Measurements from ENCODE around the gene SLC13A1.
"Not testable (repeated sequence)": the region's sequence is repeated elsewhere in the genome, so short reads cannot be mapped to it uniquely, and the experiment has no call there.

SLC13A1 gene

GRCh38 chr7:123126691-123127090 is 73.1 kb downstream of the SLC13A1 start:
- no peak overlapping the region for H3K4me3 Mint-ChIP-seq
- H3K9me3 Mint-ChIP-seq, result no peaks in the 10 kb centered on the region
- H3K27me3 Mint-ChIP-seq, result no peaks in the 10 kb centered on the region
- H3K36me3 Mint-ChIP-seq (ENCODE audit: low read depth), result no peaks in the 10 kb centered on the region
- no peak overlapping the region for H3K27ac Mint-ChIP-seq
- intact Hi-C loops (cut with micrococcal nuclease), result no loop called here
- no peaks in the 10 kb centered on the region for H3K4me1 Mint-ChIP-seq (ENCODE audit: low read depth)

DNA sequence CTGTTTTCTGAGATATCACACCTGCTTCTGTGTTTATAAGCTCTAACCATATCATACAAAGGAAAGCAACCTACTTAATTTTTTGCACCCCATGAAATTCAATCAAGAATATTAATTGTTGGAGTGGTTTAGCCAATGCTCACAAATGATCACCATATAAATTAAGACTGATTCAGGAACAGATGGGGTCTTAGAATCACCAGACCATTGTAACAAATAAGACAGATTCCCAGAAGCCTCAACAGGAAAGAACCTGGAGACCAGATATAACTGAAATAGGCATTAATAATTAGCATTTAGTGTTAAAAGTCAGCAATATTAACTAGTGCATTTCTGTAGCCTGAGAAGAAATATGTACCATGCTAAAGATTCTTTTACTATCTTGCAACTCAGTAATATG is 73.6 kb downstream of the SLC13A1 start:
- Mint-ChIP-seq H3K9me3 (no peaks in the 10 kb centered on the region), H3K4me3 (no peak overlapping the region), H3K36me3 (ENCODE audit: low read depth) (no peaks in the 10 kb centered on the region), H3K4me1 (ENCODE audit: low read depth) (no peaks in the 10 kb centered on the region), H3K27ac (no peak overlapping the region), H3K27me3 (no peaks in the 10 kb centered on the region)
- intact Hi-C loops (cut with micrococcal nuclease), result no loop called here

GRCh38 chr7:123125231-123125630 is 74.5 kb downstream of the SLC13A1 start:
- Mint-ChIP-seq H3K27me3 (no peaks in the 10 kb centered on the region), H3K4me1 (ENCODE audit: low read depth) (no peaks in the 10 kb centered on the region), H3K9me3 (no peaks in the 10 kb centered on the region), H3K27ac (no peak overlapping the region), H3K4me3 (no peak overlapping the region), H3K36me3 (ENCODE audit: low read depth) (no peaks in the 10 kb centered on the region)
- intact Hi-C loops (cut with micrococcal nuclease), result no loop called here

DNA sequence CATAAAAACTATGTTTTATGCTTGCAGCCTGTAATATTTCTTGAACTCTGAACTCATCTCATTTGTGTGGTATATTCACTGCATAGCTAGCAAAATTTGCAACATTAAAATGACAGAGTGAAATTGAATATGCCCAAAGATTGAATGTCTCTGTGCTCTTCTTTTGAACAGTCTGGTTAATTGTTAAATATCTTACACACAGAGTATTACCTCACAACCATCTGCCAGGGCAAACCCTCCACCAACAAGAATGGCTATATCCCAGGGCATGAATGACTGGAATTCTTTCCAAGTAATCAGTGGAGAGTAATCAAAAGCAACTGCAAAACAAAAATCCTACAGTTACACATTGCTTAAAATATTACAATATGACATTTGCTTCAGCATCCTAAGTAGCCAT is 76.9 kb downstream of the SLC13A1 start:
- intact Hi-C loops (cut with micrococcal nuclease), result no loop called here
- no peaks in the 10 kb centered on the region for H3K27me3 Mint-ChIP-seq
- no peak overlapping the region for H3K27ac Mint-ChIP-seq
- no peaks in the 10 kb centered on the region for H3K4me1 Mint-ChIP-seq (ENCODE audit: low read depth)
- H3K36me3 Mint-ChIP-seq (ENCODE audit: low read depth), result no peaks in the 10 kb centered on the region
- no peaks in the 10 kb centered on the region for H3K9me3 Mint-ChIP-seq
- no peak overlapping the region for H3K4me3 Mint-ChIP-seq

- Mint-ChIP-seq H3K9me3 (no peaks in the 10 kb centered on the region), H3K4me3 (no peak overlapping the region), H3K36me3 (ENCODE audit: low read depth) (no peaks in the 10 kb centered on the region), H3K4me1 (ENCODE audit: low read depth) (no peaks in the 10 kb centered on the region), H3K27ac (no peak overlapping the region), H3K27me3 (no peaks in the 10 kb centered on the region)
- intact Hi-C loops (cut with micrococcal nuclease), result no loop called here
Observed at GRCh38 chr7:123120286-123120685, 79.5 kb downstream of the SLC13A1 start.

- intact Hi-C loops (cut with micrococcal nuclease), result no loop called here
- Mint-ChIP-seq H3K4me3 (no peak overlapping the region), H3K27me3 (no peaks in the 10 kb centered on the region), H3K4me1 (ENCODE audit: low read depth) (no peaks in the 10 kb centered on the region), H3K36me3 (ENCODE audit: low read depth) (no peaks in the 10 kb centered on the region), H3K27ac (no peak overlapping the region), H3K9me3 (peaks cover 13% of the 10 kb centered on the region)
Observed at GRCh38 chr7:123115331-123115730, 84.4 kb downstream of the SLC13A1 start.

DNA sequence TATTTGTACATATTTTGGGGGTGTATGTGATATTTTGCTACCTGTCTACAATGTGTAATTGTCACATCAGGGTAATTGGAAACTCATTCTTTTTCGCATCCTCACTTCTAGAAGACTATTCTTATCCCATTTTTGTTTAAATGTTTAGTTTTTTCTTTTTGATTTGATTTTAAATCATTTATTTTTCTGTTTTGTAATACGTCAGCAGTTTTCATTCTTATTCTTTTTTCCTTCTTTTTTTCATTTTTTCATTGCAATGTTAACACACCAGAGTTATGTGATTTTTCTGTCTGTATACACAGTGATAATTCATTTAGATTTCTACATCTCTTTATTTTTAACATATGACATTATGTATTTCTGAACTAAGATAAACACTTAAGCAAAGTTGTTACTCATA is 85.5 kb downstream of the SLC13A1 start:
- intact Hi-C loops (cut with micrococcal nuclease), result no loop called here
- H3K36me3 Mint-ChIP-seq (ENCODE audit: low read depth), result no peaks in the 10 kb centered on the region
- H3K4me1 Mint-ChIP-seq (ENCODE audit: low read depth), result no peaks in the 10 kb centered on the region
- H3K27ac Mint-ChIP-seq, result no peak overlapping the region
- no peaks in the 10 kb centered on the region for H3K27me3 Mint-ChIP-seq
- H3K9me3 Mint-ChIP-seq, result peaks cover 23% of the 10 kb centered on the region
- H3K4me3 Mint-ChIP-seq, result no peak overlapping the region

- no peaks in the 10 kb centered on the region for H3K36me3 Mint-ChIP-seq (ENCODE audit: low read depth)
- no peak overlapping the region for H3K27ac Mint-ChIP-seq
- no peaks in the 10 kb centered on the region for H3K4me1 Mint-ChIP-seq (ENCODE audit: low read depth)
- no peak overlapping the region for H3K4me3 Mint-ChIP-seq
- intact Hi-C loops (cut with micrococcal nuclease), result no loop called here
- no peaks in the 10 kb centered on the region for H3K27me3 Mint-ChIP-seq
- H3K9me3 Mint-ChIP-seq, result peaks cover 37% of the 10 kb centered on the region
Observed at GRCh38 chr7:123112833-123113232, 86.9 kb downstream of the SLC13A1 start.

DNA sequence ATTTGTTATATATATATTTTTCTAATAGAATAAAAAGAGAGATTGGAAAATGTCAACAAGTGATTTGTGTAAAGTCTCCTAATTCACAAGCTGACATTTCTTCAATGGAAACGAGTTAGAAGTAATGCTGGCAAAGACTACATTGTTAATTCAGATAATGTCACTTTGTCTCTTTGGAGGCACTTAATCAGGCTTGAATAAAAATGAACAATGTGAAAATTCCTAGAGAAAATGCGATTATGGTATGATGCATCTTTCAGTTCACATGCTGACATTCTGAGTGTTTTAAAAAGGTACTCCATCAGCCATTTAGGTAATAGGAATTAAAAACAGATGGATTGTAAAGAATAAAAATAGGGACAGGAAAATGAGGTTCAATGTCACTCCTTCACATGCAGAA is 100.1 kb downstream of the SLC13A1 start:
- H3K4me1 Mint-ChIP-seq (ENCODE audit: low read depth), result no peaks in the 10 kb centered on the region
- intact Hi-C loops (cut with micrococcal nuclease), result no loop called here
- no peaks in the 10 kb centered on the region for H3K27me3 Mint-ChIP-seq
- H3K4me3 Mint-ChIP-seq, result no peak overlapping the region
- peaks cover 8% of the 10 kb centered on the region for H3K9me3 Mint-ChIP-seq
- no peaks in the 10 kb centered on the region for H3K36me3 Mint-ChIP-seq (ENCODE audit: low read depth)
- H3K27ac Mint-ChIP-seq, result no peak overlapping the region

- no peak overlapping the region for H3K4me3 Mint-ChIP-seq
- H3K9me3 Mint-ChIP-seq, result peaks cover 8% of the 10 kb centered on the region
- intact Hi-C loops (cut with micrococcal nuclease), result no loop called here
- H3K27me3 Mint-ChIP-seq, result no peaks in the 10 kb centered on the region
- H3K4me1 Mint-ChIP-seq (ENCODE audit: low read depth), result no peaks in the 10 kb centered on the region
- no peak overlapping the region for H3K27ac Mint-ChIP-seq
- no peaks in the 10 kb centered on the region for H3K36me3 Mint-ChIP-seq (ENCODE audit: low read depth)
Observed at GRCh38 chr7:123096976-123097375, 102.8 kb downstream of the SLC13A1 start.

- Mint-ChIP-seq H3K36me3 (ENCODE audit: low read depth) (no peaks in the 10 kb centered on the region), H3K27ac (no peak overlapping the region), H3K27me3 (no peaks in the 10 kb centered on the region), H3K9me3 (peaks cover 7% of the 10 kb centered on the region), H3K4me3 (no peak overlapping the region), H3K4me1 (ENCODE audit: low read depth) (no peaks in the 10 kb centered on the region)
- intact Hi-C loops (cut with micrococcal nuclease), result no loop called here
Observed at GRCh38 chr7:123096434-123096833, 103.3 kb downstream of the SLC13A1 start.

DNA sequence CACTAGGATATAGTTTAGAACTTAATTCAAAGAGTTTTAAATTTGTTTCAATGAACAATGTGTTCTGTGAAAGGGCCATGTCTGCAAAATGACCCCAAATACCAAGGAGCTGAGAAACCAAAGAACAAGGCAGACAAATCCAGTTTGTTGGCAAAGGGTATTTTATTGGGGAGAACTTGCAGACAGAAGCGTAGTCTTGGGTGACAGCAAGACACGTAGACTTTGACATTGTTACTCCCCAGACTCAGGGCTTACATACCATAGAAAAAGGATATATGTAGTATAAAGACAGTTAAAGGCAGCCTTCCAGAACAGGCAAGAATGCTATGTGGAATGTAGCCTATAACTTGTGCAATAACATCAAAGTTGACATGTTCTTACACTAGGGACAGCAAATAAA is 109.3 kb downstream of the SLC13A1 start:
- no peaks in the 10 kb centered on the region for H3K4me1 Mint-ChIP-seq (ENCODE audit: low read depth)
- H3K36me3 Mint-ChIP-seq (ENCODE audit: low read depth), result no peaks in the 10 kb centered on the region
- intact Hi-C loops (cut with micrococcal nuclease), result no loop called here
- no peaks in the 10 kb centered on the region for H3K27me3 Mint-ChIP-seq
- H3K27ac Mint-ChIP-seq, result no peak overlapping the region
- peaks cover 6% of the 10 kb centered on the region for H3K9me3 Mint-ChIP-seq
- H3K4me3 Mint-ChIP-seq, result no peak overlapping the region

DNA sequence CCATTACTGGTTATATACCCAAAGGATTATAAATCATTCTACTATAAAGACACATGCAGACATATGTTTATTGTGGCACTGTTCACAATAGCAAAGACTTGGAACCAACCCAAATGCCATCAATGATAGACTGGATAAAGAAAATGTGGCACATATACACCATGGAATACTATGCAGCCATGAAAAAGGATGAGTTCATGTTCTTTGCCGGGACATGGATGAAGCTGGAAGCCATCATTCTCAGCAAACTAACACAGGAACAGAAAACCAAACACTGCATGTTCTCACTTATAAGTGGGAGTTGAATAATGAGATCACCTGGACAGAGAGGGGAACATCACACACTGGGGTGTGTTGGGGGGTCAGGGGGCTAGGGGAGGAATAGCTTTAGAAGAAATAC is 112.9 kb downstream of the SLC13A1 start:
- peaks cover 38% of the 10 kb centered on the region for H3K9me3 Mint-ChIP-seq
- H3K36me3 Mint-ChIP-seq (ENCODE audit: low read depth); H3K4me3 Mint-ChIP-seq; H3K4me1 Mint-ChIP-seq (ENCODE audit: low read depth); H3K27me3 Mint-ChIP-seq; intact Hi-C loops (cut with micrococcal nuclease); H3K27ac Mint-ChIP-seq: not testable (repeated sequence)

GRCh38 chr7:123084861-123085260 is 114.9 kb downstream of the SLC13A1 start:
- H3K36me3 Mint-ChIP-seq (ENCODE audit: low read depth); H3K4me1 Mint-ChIP-seq (ENCODE audit: low read depth); H3K4me3 Mint-ChIP-seq; intact Hi-C loops (cut with micrococcal nuclease); H3K27me3 Mint-ChIP-seq; H3K27ac Mint-ChIP-seq: not testable (repeated sequence)
- peaks cover 44% of the 10 kb centered on the region for H3K9me3 Mint-ChIP-seq

- intact Hi-C loops (cut with micrococcal nuclease), result no loop called here
- Mint-ChIP-seq H3K27me3 (no peaks in the 10 kb centered on the region), H3K27ac (no peak overlapping the region), H3K4me3 (no peak overlapping the region), H3K4me1 (ENCODE audit: low read depth) (no peaks in the 10 kb centered on the region), H3K36me3 (ENCODE audit: low read depth) (no peaks in the 10 kb centered on the region), H3K9me3 (peaks cover 28% of the 10 kb centered on the region)
Observed at GRCh38 chr7:123079021-123079420, 120.7 kb downstream of the SLC13A1 start.

Measured in dendritic cell treated with granulocyte-macrophage colony-stimulating factor and Interleukin-4, amounts not matched to agents 40 ng/mL and 50 ng/mL, for 4 days (primary cell).